ENCODE data around the gene HPCAL1.

Gene HPCAL1

DNA sequence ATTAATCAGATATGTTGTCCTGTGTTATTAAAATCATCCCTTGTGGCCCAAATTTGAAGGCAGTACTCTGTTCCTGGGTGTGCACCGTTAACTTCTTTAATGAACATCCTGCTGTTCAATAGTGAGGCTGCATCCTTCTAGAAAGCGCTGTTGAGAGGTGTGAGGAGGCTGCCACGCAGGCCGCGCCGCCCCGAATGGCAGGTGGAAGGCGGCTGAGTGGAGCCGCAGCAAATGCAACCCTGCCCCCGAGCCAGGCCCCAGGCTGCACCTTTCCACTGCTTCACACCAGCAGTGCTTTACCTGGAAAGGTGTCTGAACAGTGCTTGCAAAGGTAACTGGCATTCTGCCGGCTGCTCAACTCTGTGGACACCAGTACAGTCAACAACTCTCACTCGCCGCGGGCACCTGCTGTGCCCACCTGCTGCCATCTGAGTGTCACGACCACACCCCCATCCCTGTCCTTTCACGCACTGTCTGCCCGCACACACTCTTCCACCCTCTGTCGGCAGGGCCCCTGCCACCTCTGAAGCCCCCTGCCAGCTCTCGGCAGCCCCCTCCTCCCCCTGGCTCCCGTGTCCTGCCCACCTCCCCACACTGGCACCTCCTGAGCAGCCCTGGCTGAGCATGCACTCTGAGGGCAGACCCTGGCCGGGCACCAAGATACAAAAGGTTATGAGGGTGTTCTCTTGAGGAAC lies 74.5 kb downstream of the HPCAL1 start:
- no peak overlapping the region for H3K4me3 ChIP-seq (ENCODE audit: control insufficient read depth, low read depth, low read length)
- DNase-seq (ENCODE audit: low read depth), result no peak
- TF ChIP-seq, protein P1, sequence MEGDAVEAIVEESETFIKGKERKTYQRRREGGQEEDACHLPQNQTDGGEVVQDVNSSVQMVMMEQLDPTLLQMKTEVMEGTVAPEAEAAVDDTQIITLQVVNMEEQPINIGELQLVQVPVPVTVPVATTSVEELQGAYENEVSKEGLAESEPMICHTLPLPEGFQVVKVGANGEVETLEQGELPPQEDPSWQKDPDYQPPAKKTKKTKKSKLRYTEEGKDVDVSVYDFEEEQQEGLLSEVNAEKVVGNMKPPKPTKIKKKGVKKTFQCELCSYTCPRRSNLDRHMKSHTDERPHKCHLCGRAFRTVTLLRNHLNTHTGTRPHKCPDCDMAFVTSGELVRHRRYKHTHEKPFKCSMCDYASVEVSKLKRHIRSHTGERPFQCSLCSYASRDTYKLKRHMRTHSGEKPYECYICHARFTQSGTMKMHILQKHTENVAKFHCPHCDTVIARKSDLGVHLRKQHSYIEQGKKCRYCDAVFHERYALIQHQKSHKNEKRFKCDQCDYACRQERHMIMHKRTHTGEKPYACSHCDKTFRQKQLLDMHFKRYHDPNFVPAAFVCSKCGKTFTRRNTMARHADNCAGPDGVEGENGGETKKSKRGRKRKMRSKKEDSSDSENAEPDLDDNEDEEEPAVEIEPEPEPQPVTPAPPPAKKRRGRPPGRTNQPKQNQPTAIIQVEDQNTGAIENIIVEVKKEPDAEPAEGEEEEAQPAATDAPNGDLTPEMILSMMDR (IDR thresholded peaks at IDR 0.05; ENCODE audit: control insufficient read depth, insufficient read depth, low read depth, low read length, missing control alignments), result no peak

DNA sequence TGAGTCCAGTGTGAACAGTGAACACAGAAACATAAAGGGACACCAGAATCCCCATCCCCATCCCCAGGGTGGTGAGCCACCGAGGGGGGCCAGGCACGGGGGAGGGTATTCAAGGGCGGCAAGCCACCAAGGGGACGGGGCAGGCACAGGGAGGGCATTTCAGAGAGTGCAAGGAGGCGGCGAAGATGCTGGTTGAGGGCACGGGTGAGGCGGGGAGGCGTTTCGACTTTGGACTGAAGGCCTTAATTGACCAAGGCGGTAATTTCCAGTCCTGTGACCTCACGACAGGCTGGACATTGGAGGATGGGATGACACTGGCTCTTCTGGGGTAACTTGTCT lies 75.0 kb downstream of the HPCAL1 start:
- H3K4me3 ChIP-seq (ENCODE audit: control insufficient read depth, low read depth, low read length), result no peak overlapping the region
- TF ChIP-seq, protein P1 (IDR thresholded peaks at IDR 0.05; ENCODE audit: control insufficient read depth, insufficient read depth, low read depth, low read length, missing control alignments), result no peak
- DNase-seq (ENCODE audit: low read depth), result no peak

DNA sequence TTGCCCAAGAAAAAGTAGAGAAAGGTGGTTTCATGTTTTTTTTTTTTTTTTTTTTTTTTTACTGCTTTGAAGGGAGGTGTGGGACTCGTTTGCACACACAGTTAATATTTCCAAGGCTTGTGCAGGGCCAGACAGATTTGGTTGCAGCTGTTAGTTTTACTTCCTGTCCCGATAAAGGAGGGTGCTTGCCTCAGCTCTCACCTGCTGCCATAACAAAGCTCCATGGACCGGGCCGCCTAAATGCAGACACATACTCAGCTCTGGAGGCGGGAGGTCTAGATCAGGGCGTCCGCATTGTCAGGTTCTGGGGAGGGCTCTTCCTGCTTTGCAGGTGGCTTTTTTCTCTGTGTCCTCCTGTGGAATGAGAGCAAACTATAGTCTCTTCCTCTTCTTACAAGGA lies 75.5 kb downstream of the HPCAL1 start:
- DNase-seq (ENCODE audit: low read depth), result no peak
- TF ChIP-seq, protein P1 (IDR thresholded peaks at IDR 0.05; ENCODE audit: control insufficient read depth, insufficient read depth, low read depth, low read length, missing control alignments), result no peak
- H3K4me3 ChIP-seq (ENCODE audit: control insufficient read depth, low read depth, low read length), result no peak overlapping the region

DNA sequence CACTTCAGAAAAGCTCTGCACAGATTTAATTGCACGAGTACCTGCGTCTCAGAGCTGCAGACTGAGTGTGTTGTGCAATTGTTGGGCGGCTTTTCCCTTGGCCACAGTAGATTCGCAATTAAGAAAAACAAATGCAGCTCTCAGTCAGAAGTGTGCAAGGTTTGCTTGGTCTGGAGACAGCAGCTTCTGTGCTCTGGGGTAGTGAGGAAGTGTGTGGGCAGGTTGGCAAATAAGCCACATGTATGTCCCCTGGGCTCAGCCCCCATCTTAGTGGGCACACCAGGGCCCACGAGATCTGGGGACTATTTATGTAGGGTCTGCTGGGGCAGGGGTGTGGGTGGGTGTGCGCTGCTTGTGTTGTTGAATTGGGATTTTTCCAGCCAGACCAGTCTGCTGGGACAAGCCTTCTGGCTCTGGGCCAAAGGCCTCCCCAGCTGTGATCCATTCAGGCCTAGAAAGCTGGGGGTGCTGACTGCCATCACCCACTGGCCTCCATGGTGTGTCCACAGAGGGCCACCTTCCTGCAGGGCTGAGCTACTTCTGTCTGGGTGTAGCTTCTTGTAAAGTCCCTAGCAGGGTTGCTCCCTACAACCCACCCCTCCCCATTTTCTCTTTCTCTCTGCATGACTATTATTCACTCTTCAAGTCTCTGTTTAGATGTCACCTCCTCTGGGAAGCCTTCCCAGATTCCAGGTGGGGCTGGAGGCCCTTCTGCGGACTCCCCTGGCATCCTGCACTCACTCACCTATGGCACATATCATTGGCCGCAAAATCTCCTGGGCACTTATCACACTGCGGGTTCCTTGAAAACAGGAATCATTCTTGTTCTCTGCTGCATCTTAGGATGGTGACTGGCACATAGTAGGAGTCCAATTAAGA lies 77.6 kb downstream of the HPCAL1 start:
- TF ChIP-seq, protein P1 (IDR thresholded peaks at IDR 0.05; ENCODE audit: control insufficient read depth, insufficient read depth, low read depth, low read length, missing control alignments), result no peak
- H3K4me3 ChIP-seq (ENCODE audit: control insufficient read depth, low read depth, low read length), result no peak overlapping the region
- no peak for DNase-seq (ENCODE audit: low read depth)

DNA sequence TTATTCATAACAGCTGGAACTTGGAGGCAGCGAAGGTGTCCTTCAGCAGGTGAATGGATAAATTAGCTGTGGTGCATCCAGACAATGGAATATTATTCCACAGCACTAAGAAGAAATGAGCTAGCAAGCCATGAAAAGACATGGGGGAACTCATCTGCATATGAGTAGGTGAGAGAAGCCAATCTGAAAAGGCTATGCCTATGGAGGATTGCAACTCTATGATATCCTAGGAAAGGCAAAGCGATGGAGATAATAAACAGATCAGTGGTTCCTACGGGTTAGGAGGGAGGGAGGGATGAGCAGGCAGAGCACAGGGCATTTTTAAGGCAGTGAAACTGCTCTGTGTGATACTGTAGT lies 79.3 kb downstream of the HPCAL1 start:
- no peak overlapping the region for H3K4me3 ChIP-seq (ENCODE audit: control insufficient read depth, low read depth, low read length)
- DNase-seq (ENCODE audit: low read depth), result no peak
- TF ChIP-seq, protein P1 (IDR thresholded peaks at IDR 0.05; ENCODE audit: control insufficient read depth, insufficient read depth, low read depth, low read length, missing control alignments), result no peak

DNA sequence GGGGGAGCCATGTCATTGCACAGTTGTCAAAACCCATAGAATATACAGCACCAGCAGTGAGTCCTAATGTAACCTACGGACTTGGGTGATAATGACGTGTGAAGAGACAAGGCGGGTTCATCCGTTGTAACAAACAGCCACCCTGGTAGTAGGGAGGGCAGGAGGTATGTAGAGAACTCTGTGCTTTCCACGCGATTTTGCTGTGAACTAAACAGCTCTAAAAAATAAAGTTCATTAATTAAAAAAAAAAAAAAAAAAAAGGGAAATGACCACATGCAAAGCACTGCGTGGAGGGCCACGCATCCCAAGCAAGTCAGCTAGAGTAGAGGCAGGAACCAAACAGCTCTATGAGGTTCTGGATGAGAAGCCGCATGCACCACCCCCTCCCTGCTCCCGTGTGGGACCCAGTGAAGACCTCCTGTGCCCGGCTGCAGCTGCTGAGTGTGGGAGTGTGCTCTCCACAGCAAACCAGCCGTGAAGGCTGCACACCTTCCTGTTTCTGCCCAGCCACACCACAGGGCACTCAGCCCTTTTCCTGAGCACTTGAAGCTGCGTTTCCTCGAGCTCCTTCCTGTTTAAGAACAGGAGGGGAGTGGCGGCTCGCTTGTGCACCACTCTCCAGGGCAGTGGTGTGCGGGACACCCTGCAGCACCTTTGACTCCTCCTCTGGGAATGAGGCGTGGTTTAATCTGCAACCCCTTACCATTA lies 79.8 kb downstream of the HPCAL1 start:
- no peak overlapping the region for H3K4me3 ChIP-seq (ENCODE audit: control insufficient read depth, low read depth, low read length)
- TF ChIP-seq, protein P1 (IDR thresholded peaks at IDR 0.05; ENCODE audit: control insufficient read depth, insufficient read depth, low read depth, low read length, missing control alignments), result no peak
- no peak for DNase-seq (ENCODE audit: low read depth)
